DND-41 (cell line): ENCODE measurements around the gene C1QTNF2.

Experiments
- ATAC-seq: fragments of 200-7000 bp; cut with Tn5 transposase; 3 replicates; pipeline ENCODE4 v1.9.1; 2021; ENCODE audit warnings: low read depth; ENCODE audit not compliant: insufficient read depth
- DNase-seq: peaks from one replicate; pipeline ENCODE4 v3.0.0-alpha.2; 2020
- H2AFZ ChIP-seq: 2 replicates; pipeline ENCODE4 v1.6.0; 2012; ENCODE audit warnings: low read depth, low read length
- H3K27ac ChIP-seq: 2 replicates; pipeline ENCODE4 v1.5.1; 2012; ENCODE audit warnings: low read length, inconsistent platforms
- H3K27me3 ChIP-seq: fragments of 200-600 bp; sonication (generic); 2 replicates; pipeline ENCODE4 v1.6.0; 2012; ENCODE audit warnings: low read length, mild to moderate bottlenecking, inconsistent platforms; ENCODE audit not compliant: insufficient read depth, poor library complexity
- H3K36me3 ChIP-seq: 2 replicates; pipeline ENCODE4 v1.5.1; 2012; ENCODE audit warnings: low read length, inconsistent platforms; ENCODE audit not compliant: insufficient read depth
- H3K4me1 ChIP-seq: 2 replicates; pipeline ENCODE4 v1.5.1; 2012; ENCODE audit warnings: mild to moderate bottlenecking, low read length; ENCODE audit not compliant: insufficient read depth
- H3K4me2 ChIP-seq: 2 replicates; pipeline ENCODE4 v1.6.0; 2012; ENCODE audit warnings: mild to moderate bottlenecking, moderate library complexity, low read length, inconsistent platforms; ENCODE audit not compliant: insufficient read depth
- H3K4me3 ChIP-seq, 2 experiments: fragments of 200-600 bp in 1 of 2; shearing (Covaris generic) in 1 of 2; 2 replicates each; pipeline ENCODE4 v1.5.1; 2012 to 2016; ENCODE audit warnings: inconsistent platforms in 2 of 2, low read length in 2 of 2, mild to moderate bottlenecking in 2 of 2, low read depth in 1 of 2, moderate library complexity in 1 of 2
- H3K79me2 ChIP-seq: 2 replicates; pipeline ENCODE4 v1.6.0; 2012; ENCODE audit warnings: low read length, inconsistent platforms; ENCODE audit not compliant: insufficient read depth
- H3K9ac ChIP-seq: 2 replicates; pipeline ENCODE4 v1.6.0; 2012; ENCODE audit warnings: low read depth, mild to moderate bottlenecking, inconsistent platforms, low read length, moderate library complexity
- H3K9me3 ChIP-seq: 2 replicates; pipeline ENCODE4 v1.5.1; 2012; ENCODE audit warnings: low read length, moderate library complexity, mild to moderate bottlenecking, inconsistent platforms; ENCODE audit not compliant: insufficient read depth, severe bottlenecking
- H4K20me1 ChIP-seq: 2 replicates; pipeline ENCODE4 v1.6.0; 2012; ENCODE audit warnings: low read length; ENCODE audit not compliant: insufficient read depth
- CTCF ChIP-seq: IDR thresholded peaks from 2 replicates; pipeline ENCODE4 v1.5.1; 2012; ENCODE audit warnings: borderline replicate concordance, low read length, moderate library complexity, mild to moderate bottlenecking; ENCODE audit not compliant: poor library complexity, severe bottlenecking; ENCODE audit errors: extremely low read depth
- EZH2 ChIP-seq: IDR thresholded peaks from 3 replicates; pipeline ENCODE4 v1.6.1; 2012; ENCODE audit warnings: borderline replicate concordance, low read depth, mild to moderate bottlenecking, moderate library complexity, low read length, inconsistent platforms; ENCODE audit not compliant: severe bottlenecking

C1QTNF2 gene

GRCh38 chr5:160349249-160349934 is 21.0 kb downstream of the C1QTNF2 start:
- H3K4me2 ChIP-seq, result no peak overlapping the region
- no peak overlapping the region for H2AFZ ChIP-seq
- H3K4me3 ChIP-seq, result no peak overlapping the region
- no peaks in the 10 kb centered on the region for H3K9me3 ChIP-seq
- no peak overlapping the region for H3K9ac ChIP-seq
- H3K36me3 ChIP-seq, result no peaks in the 10 kb centered on the region
- no peaks in the 10 kb centered on the region for H4K20me1 ChIP-seq
- peaks cover 4% of the 10 kb centered on the region; the same call in 1 of the 2 replicates for H3K4me1 ChIP-seq
- no peaks in the 10 kb centered on the region for H3K79me2 ChIP-seq
- no peak for DNase-seq
- no peaks in the 10 kb centered on the region for H3K27me3 ChIP-seq
- TF ChIP-seq CTCF, result no peak
- no peak for TF ChIP-seq EZH2
- ATAC-seq, result no peak
- no peak overlapping the region for H3K27ac ChIP-seq

- no peak for TF ChIP-seq CTCF
- TF ChIP-seq EZH2, result no peak
- Histone ChIP-seq H3K4me2 (no peak overlapping the region), H3K4me1 (peaks cover 4% of the 10 kb centered on the region; the same call in 1 of the 2 replicates), H3K36me3 (no peaks in the 10 kb centered on the region), H2AFZ (no peak overlapping the region), H3K79me2 (no peaks in the 10 kb centered on the region), H4K20me1 (no peaks in the 10 kb centered on the region), H3K9me3 (no peaks in the 10 kb centered on the region), H3K4me3 (no peak overlapping the region), H3K27ac (no peak overlapping the region), H3K27me3 (no peaks in the 10 kb centered on the region), H3K9ac (no peak overlapping the region)
- ATAC-seq (no peak), DNase-seq (no peak)
Observed at GRCh38 chr5:160348080-160348479, 22.3 kb downstream of the C1QTNF2 start.

GRCh38 chr5:160347448-160347847 is 23.0 kb downstream of the C1QTNF2 start:
- Histone ChIP-seq H4K20me1 (no peaks in the 10 kb centered on the region), H3K27ac (no peak overlapping the region), H3K4me2 (no peak overlapping the region), H3K9ac (no peak overlapping the region), H3K9me3 (no peaks in the 10 kb centered on the region), H3K4me1 (peaks cover 4% of the 10 kb centered on the region; the same call in 1 of the 2 replicates), H3K36me3 (no peaks in the 10 kb centered on the region), H3K27me3 (no peaks in the 10 kb centered on the region), H2AFZ (no peak overlapping the region), H3K4me3 (no peak overlapping the region), H3K79me2 (no peaks in the 10 kb centered on the region)
- ATAC-seq, result no peak
- TF ChIP-seq EZH2 (no peak), CTCF (no peak)
- DNase-seq, result no peak
